HepG2 (cell line): ENCODE measurements around the gene TSHZ1. TPM values are rescaled to one million over a fixed set of nuclear protein-coding genes. Genes with fewer than 3 reads are reported as not detected.

Source experiments
- ASH2L ChIP-seq: fragments of 300-600, 200-600 bp; sonication (generic); IDR thresholded peaks from 2 replicates; pipeline ENCODE4 v1.7.0; 2017; ENCODE audit warnings: low read depth, mild to moderate bottlenecking, moderate library complexity, mixed read lengths, low read length; ENCODE audit not compliant: insufficient read length
- FOXA3 ChIP-seq: IDR thresholded peaks from 2 replicates; pipeline ENCODE4 v1.6.1; 2016; ENCODE audit warnings: missing genetic modification reagents, missing compliant biosample characterization
- GATA4 ChIP-seq: sonication (generic); IDR thresholded peaks from 2 replicates; pipeline ENCODE4 v1.6.1; 2016; ENCODE audit warnings: antibody characterized with exemption, low read depth, borderline replicate concordance
- HNRNPLL ChIP-seq: fragments of 200-400 bp; formaldehyde crosslinking; IDR thresholded peaks from 2 replicates; pipeline ENCODE4 v1.6.1; 2017; ENCODE audit warnings: mild to moderate bottlenecking, low read depth, low read length; ENCODE audit not compliant: poor library complexity, severe bottlenecking
- MLXIP ChIP-seq: sonication (generic); formaldehyde crosslinking; IDR thresholded peaks from 2 replicates; pipeline ENCODE4 v1.9.0; 2021; ENCODE audit warnings: missing genetic modification reagents, borderline replicate concordance
- NR1H2 ChIP-seq: sonication (generic); formaldehyde crosslinking; IDR thresholded peaks from 2 replicates; pipeline ENCODE4 v1.8.1; 2022; ENCODE audit warnings: low read depth, missing genetic modification reagents, borderline replicate concordance
- RXRB ChIP-seq: IDR thresholded peaks from 2 replicates; pipeline ENCODE4 v1.6.1; 2016; ENCODE audit warnings: borderline replicate concordance, missing genetic modification reagents, missing compliant biosample characterization
- TFAP4 ChIP-seq: sonication (generic); IDR thresholded peaks from 2 replicates; pipeline ENCODE4 v1.6.1; 2016; ENCODE audit warnings: low read depth, borderline replicate concordance
- ZKSCAN8 ChIP-seq: IDR thresholded peaks from 2 replicates; pipeline ENCODE4 v1.6.1; 2016; ENCODE audit warnings: borderline replicate concordance, missing genetic modification reagents, missing compliant biosample characterization
- ZNF143 ChIP-seq: sonication (generic); formaldehyde crosslinking; IDR thresholded peaks from 2 replicates; pipeline ENCODE4 v1.4.0; 2020; ENCODE audit warnings: missing genetic modification reagents
- ZNF703 ChIP-seq: sonication (generic); formaldehyde crosslinking; IDR thresholded peaks from 2 replicates; pipeline ENCODE4 v1.5.1; 2020; ENCODE audit warnings: missing genetic modification reagents, mild to moderate bottlenecking, moderate library complexity, borderline replicate concordance
- ZNF784 ChIP-seq: sonication (generic); formaldehyde crosslinking; IDR thresholded peaks from 2 replicates; pipeline ENCODE4 v1.5.1; 2020; ENCODE audit warnings: missing genetic modification reagents, mild to moderate bottlenecking, borderline replicate concordance
- polyA plus RNA-seq, 8 experiments: library from polyadenylated mRNA; depleted of rRNA in 3 of 8; stranded (reverse) in 7 of 8; unstranded in 1 of 8; fragments of >200 nt; fragmentation: Illumina TruSeq in 4 of 8; extraction: Trizol in 4 of 8; gene quantifications; 2 replicates each; pipeline versions ENCODE4 v1.2.1 to v1.2.3, GENCODE V29; 2011 to 2016; ENCODE audit warnings: low read depth in 4 of 8, missing spikeins in 1 of 8, mixed read lengths in 1 of 8; ENCODE audit not compliant: insufficient read depth in 1 of 8
- total RNA-seq, 5 experiments: library from RNA; depleted of rRNA; stranded (reverse); fragments of >200 nt; fragmentation: Illumina TruSeq; extraction: Trizol; gene quantifications; 2 replicates each; pipeline ENCODE4 v1.2.3, GENCODE V29; 2016; ENCODE audit warnings: low read depth in 1 of 5
- TF ChIP-seq, protein P1 (sequence below), 2 experiments: IDR thresholded peaks; 2 replicates each; pipeline ENCODE4 v1.6.1; 2011 to 2012; ENCODE audit warnings: low read length in 2 of 2, borderline replicate concordance in 1 of 2, low read depth in 1 of 2, mild to moderate bottlenecking in 1 of 2, moderate library complexity in 1 of 2
- TF ChIP-seq, protein P2 (sequence below): IDR thresholded peaks from 2 replicates; pipeline ENCODE4 v1.6.1; 2016; ENCODE audit warnings: missing compliant biosample characterization, missing genetic modification reagents, borderline replicate concordance

Gene TSHZ1
- total and polyA plus RNA-seq, 2 of the 13 experiments (the other 11 are each of a cell fraction or from before 2014, with no cell fraction given), result 2.5 to 2.7 TPM

DNA sequence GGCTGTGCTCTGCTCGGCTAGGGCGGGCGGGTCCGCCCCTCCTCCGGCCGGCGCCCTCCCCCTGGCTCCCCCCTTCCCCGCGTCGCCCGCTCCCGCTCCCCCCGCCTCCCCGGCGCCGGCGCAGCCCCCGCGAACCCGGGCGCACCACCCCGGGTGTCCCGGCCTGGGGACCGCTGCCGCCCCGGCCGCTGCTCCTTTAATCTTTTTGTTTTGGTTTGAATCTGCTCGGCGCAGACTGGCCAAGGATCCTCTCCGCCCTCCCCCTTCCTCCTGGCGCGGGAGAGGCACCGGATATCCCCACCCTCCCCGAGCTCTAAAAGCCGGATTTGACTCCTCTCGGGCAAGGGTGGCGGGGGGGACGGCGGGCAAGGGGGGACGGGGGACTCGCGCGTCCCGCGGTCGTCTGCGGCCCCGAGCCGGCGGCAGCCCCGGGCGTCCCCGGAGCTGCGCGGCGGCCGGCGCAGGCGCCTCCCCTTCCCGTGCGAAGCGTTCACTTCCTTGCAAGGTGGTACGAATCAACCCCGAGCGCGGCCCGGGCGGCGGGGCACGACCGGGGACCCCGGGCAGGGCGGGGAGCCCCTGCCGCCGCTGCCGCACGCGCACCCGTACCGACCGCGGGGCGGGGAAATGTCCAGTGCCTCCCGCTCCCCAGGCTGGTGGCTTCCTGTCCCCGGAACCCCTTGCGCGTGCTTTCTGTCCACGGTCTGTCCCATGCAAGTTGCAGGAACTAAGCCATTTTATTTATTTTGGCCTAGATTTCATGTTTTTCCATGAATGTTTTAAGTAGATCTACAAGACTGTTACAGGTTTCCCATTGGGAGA is 1.3 kb upstream of the TSHZ1 start, which contains the start of gene PTGR3 (continued):
- TF ChIP-seq, protein P1, sequence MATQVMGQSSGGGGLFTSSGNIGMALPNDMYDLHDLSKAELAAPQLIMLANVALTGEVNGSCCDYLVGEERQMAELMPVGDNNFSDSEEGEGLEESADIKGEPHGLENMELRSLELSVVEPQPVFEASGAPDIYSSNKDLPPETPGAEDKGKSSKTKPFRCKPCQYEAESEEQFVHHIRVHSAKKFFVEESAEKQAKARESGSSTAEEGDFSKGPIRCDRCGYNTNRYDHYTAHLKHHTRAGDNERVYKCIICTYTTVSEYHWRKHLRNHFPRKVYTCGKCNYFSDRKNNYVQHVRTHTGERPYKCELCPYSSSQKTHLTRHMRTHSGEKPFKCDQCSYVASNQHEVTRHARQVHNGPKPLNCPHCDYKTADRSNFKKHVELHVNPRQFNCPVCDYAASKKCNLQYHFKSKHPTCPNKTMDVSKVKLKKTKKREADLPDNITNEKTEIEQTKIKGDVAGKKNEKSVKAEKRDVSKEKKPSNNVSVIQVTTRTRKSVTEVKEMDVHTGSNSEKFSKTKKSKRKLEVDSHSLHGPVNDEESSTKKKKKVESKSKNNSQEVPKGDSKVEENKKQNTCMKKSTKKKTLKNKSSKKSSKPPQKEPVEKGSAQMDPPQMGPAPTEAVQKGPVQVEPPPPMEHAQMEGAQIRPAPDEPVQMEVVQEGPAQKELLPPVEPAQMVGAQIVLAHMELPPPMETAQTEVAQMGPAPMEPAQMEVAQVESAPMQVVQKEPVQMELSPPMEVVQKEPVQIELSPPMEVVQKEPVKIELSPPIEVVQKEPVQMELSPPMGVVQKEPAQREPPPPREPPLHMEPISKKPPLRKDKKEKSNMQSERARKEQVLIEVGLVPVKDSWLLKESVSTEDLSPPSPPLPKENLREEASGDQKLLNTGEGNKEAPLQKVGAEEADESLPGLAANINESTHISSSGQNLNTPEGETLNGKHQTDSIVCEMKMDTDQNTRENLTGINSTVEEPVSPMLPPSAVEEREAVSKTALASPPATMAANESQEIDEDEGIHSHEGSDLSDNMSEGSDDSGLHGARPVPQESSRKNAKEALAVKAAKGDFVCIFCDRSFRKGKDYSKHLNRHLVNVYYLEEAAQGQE (IDR thresholded peaks at IDR 0.05; ENCODE audit: borderline replicate concordance in 1 of 2, low read depth in 1 of 2, low read length in 2 of 2), result no peak
- TF ChIP-seq ZNF784 (CRISPR knock-in tag) (no peak), ZNF143 (CRISPR knock-in tag) (no peak), ASH2L (peak; percentile 43), TFAP4 (no peak), GATA4 (no peak), HNRNPLL (no peak), ZKSCAN8 (CRISPR knock-in tag) (no peak), FOXA3 (CRISPR knock-in tag) (peak; percentile 24), RXRB (CRISPR knock-in tag) (no peak), MLXIP (CRISPR knock-in tag) (no peak), ZNF703 (CRISPR knock-in tag) (no peak), NR1H2 (CRISPR knock-in tag) (no peak)
- TF ChIP-seq, protein P2, sequence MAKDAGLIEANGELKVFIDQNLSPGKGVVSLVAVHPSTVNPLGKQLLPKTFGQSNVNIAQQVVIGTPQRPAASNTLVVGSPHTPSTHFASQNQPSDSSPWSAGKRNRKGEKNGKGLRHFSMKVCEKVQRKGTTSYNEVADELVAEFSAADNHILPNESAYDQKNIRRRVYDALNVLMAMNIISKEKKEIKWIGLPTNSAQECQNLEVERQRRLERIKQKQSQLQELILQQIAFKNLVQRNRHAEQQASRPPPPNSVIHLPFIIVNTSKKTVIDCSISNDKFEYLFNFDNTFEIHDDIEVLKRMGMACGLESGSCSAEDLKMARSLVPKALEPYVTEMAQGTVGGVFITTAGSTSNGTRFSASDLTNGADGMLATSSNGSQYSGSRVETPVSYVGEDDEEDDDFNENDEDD (CRISPR knock-in tag), result no peak; the same call in 1 of the 2 replicates
